Stomach smooth muscle (tissue), 2 donors: ENCODE measurements around the gene ZPBP2.

Experiments
- H3K27ac ChIP-seq: one replicate; pipeline ENCODE4 v1.7.0; 2013; ENCODE audit warnings: mild to moderate bottlenecking, low read length, inconsistent platforms
- H3K27me3 ChIP-seq, 2 donors: one replicate each; pipeline ENCODE4 v1.7.0; 2013; ENCODE audit warnings: low read length in 2 of 2; ENCODE audit not compliant: insufficient read depth in 2 of 2, control insufficient read depth in 1 of 2
- H3K36me3 ChIP-seq, 2 donors: one replicate each; pipeline ENCODE4 v1.7.0; 2013; ENCODE audit warnings: low read length in 2 of 2; ENCODE audit not compliant: control insufficient read depth in 2 of 2, insufficient read depth in 2 of 2
- H3K4me1 ChIP-seq: one replicate; pipeline ENCODE4 v1.7.0; 2013; ENCODE audit warnings: low read length; ENCODE audit not compliant: control insufficient read depth, insufficient read depth
- H3K4me3 ChIP-seq, 2 donors: one replicate each; pipeline ENCODE4 v1.7.0; 2013; ENCODE audit warnings: low read length in 2 of 2
- H3K9ac ChIP-seq, 2 donors: one replicate each; pipeline ENCODE4 v1.7.0; 2013; ENCODE audit warnings: low read length in 2 of 2, mild to moderate bottlenecking in 1 of 2
- H3K9me3 ChIP-seq, 2 donors: one replicate each; pipeline ENCODE4 v1.7.0; 2013; ENCODE audit warnings: low read length in 2 of 2; ENCODE audit not compliant: control insufficient read depth in 2 of 2
- donor health status: healthy.
- donor health status: Pancreatic carcinoma.

ZPBP2 gene

DNA sequence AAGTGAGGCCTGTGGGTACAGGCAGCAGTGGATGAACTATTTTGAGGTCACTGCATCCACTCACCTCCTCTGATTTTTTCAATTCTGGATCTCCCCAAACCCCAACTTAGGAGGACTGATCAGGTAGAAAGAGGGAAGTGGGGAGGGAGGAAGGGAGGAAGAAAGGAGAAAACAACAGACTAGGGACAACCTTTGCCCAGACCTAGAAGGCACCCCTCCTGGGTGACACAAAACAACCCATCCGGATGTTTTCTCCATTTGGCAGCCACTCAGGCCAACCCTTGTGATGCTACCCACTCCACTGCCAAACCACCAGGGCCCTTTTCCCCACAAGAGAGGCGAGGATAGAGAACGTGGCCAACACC, 56.7 kb downstream of the ZPBP2 start:
- Histone ChIP-seq H3K9me3 (no peaks in the 10 kb centered on the region), H3K4me1 (peaks cover 43% of the 10 kb centered on the region), H3K9ac (peak overlapping the region; percentile 19 to 21), H3K36me3 (peaks cover 19 to 28% of the 10 kb centered on the region in 2 donors), H3K27ac (no peak overlapping the region), H3K4me3 (no peak overlapping the region), H3K27me3 (no peaks in the 10 kb centered on the region)

DNA sequence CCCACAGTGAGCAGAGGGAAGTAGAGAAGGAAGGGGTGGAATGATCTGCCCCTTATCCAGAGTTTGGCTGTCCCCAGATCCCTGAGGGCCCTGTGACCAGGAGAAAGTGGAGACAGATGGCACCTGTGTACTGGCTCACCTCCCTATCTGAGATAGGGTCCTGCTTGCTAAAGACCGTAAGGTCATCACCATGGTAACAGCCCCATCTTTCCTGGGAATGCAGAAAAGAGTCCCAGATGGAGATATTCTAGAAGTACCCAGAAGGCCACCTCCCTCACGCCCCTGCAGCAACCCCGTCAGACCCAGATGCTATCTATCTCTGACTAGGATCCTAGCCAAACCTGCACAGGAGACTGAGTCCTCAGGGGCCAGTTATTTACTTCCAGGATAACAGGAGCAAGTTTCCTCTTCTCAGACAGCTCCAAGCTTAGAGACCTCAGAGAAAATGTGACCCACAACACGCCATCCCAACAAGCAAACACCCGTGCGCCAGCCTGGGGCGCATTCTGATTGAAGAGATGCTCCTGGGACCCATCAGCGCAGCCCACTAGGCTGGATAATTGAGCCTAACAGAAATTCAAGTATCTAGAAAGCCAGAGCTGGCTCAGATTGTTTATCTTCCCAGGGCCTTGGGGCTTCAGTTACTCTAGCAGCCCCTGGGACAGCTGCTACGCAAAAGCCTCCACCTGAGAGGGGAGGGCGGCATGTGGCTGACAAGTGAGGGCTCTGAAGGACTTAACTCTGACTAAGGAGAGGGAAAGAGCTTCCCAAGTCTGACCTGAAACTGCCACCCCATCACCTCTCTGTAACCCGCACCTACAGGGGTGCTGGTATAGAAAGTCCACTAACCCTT, 57.5 kb downstream of the ZPBP2 start:
- Histone ChIP-seq H3K36me3 (peaks cover 19 to 25% of the 10 kb centered on the region in 2 donors), H3K27ac (no peak overlapping the region), H3K9me3 (no peaks in the 10 kb centered on the region), H3K9ac (peak overlapping the region in 1 of 2 donors; percentile 94), H3K4me1 (peaks cover 43% of the 10 kb centered on the region), H3K4me3 (peak overlapping the region; percentile 22 to 89), H3K27me3 (no peaks in the 10 kb centered on the region)

DNA sequence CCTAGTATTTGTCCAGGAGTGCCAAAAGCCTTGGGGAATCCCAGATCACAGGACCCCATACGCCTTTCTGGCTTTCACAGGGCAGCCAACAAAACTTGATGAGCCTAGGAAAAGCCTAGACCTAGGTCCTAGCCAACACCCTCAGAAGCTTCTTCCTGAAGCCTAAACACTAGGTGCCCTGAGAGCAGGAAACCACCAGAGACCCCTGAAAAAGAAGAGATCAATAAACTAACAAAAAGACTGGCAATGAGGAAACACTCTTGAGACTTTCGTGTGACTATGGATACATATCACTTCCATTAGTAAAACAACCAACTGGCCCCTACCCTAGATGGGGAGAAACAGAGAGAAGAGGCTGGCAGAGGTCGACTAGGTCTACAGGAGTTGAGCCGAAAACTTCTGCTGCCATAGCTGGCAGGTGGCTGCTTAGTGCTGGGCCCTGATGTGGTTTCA, 58.2 kb downstream of the ZPBP2 start:
- Histone ChIP-seq H3K4me1 (peaks cover 43% of the 10 kb centered on the region), H3K27me3 (no peaks in the 10 kb centered on the region), H3K27ac (no peak overlapping the region), H3K36me3 (peaks cover 19 to 23% of the 10 kb centered on the region in 2 donors), H3K9me3 (no peaks in the 10 kb centered on the region), H3K9ac (peak overlapping the region; percentile 66 to 94), H3K4me3 (peak overlapping the region; percentile 22 to 89)

- Histone ChIP-seq H3K27me3 (no peaks in the 10 kb centered on the region), H3K36me3 (peaks cover 19% of the 10 kb centered on the region in 2 donors), H3K4me1 (peaks cover 43% of the 10 kb centered on the region), H3K4me3 (peak overlapping the region; percentile 73 to 89), H3K9ac (peak overlapping the region; percentile 66 to 94), H3K27ac (peak overlapping the region; percentile 96), H3K9me3 (no peaks in the 10 kb centered on the region)
Observed at GRCh38 chr17:39926588-39927100, 58.6 kb downstream of the ZPBP2 start.
